Sigmoid colon (tissue), 7 donors: Measurements from ENCODE around the gene C12orf75. TPM values are rescaled to one million over a fixed set of nuclear protein-coding genes. Genes with fewer than 3 reads are reported as not detected.

Experiments used
- DNase-seq: peaks from one replicate; pipeline ENCODE4 v3.0.0-alpha.2; 2019
- H3K27ac ChIP-seq, 4 donors: fragments of 200-600 bp; sonication (generic); one replicate each; pipeline ENCODE4 v1.5.1; 2016 to 2019; ENCODE audit warnings: mild to moderate bottlenecking in 1 of 4
- H3K27me3 ChIP-seq, 3 donors: fragments of 200-600 bp; sonication (generic); one replicate each; pipeline ENCODE4 v1.5.1; 2019; ENCODE audit warnings: mild to moderate bottlenecking in 1 of 3
- H3K36me3 ChIP-seq, 4 donors: fragments of 200-600 bp; sonication (generic); one replicate each; pipeline ENCODE4 v1.5.1; 2016 to 2019
- H3K4me1 ChIP-seq, 4 donors: fragments of 200-600 bp; sonication (generic); one replicate each; pipeline ENCODE4 v1.5.1; 2017 to 2019
- H3K4me3 ChIP-seq, 4 donors: fragments of 200-600 bp; sonication (generic); one replicate each; pipeline ENCODE4 v1.5.1; 2017 to 2019; ENCODE audit warnings: mild to moderate bottlenecking in 2 of 4, moderate library complexity in 1 of 4
- H3K9me3 ChIP-seq, 4 donors: fragments of 200-600 bp in 3 of 4; sonication (generic) in 3 of 4; one replicate each; pipeline versions ENCODE4 v1.5.1 to v1.6.1; 2013 to 2019
- CTCF ChIP-seq, 4 experiments: fragments of 450-650 bp in 3 of 4; fragments of 200-600 bp in 1 of 4; IDR thresholded peaks; one replicate each; pipeline ENCODE4 v1.5.1; 2016 to 2019; ENCODE audit warnings: antibody characterized with exemption in 4 of 4, mild to moderate bottlenecking in 3 of 4, moderate library complexity in 2 of 4
- EP300 ChIP-seq, 4 donors: sonication (generic); formaldehyde crosslinking; IDR thresholded peaks; one replicate each; pipeline ENCODE4 v1.6.1; 2017; ENCODE audit warnings: antibody characterized with exemption in 4 of 4
- POLR2A ChIP-seq, 2 donors: fragments of 450-650 bp; IDR thresholded peaks; one replicate each; pipeline ENCODE4 v1.6.1; 2016; ENCODE audit warnings: antibody characterized with exemption in 2 of 2, mild to moderate bottlenecking in 2 of 2, moderate library complexity in 2 of 2
- POLR2AphosphoS5 ChIP-seq, 4 donors: sonication (generic); formaldehyde crosslinking; IDR thresholded peaks; one replicate each; pipeline ENCODE4 v1.6.1; 2017; ENCODE audit warnings: antibody characterized with exemption in 4 of 4
- WGBS, 2 donors: extraction: QIAGEN DNeasy Blood & Tissue Kit; methylation state at CpG; one replicate each; pipeline ENCODE4 v1.1.7; 2013; 5-methylcytosine and 5-hydroxymethylcytosine counted together
- intact Hi-C: fragments of 100-400 bp; cut with DNase I; formaldehyde crosslinking; loops from one replicate; pipeline ENCODE4 v1.15.1; 2023
- polyA plus RNA-seq, 3 donors: library from polyadenylated mRNA; stranded (reverse); fragments of 200-250 nt; gene quantifications; one replicate each; pipeline ENCODE4 v1.2.3, GENCODE V29; 2013
- total RNA-seq, 4 donors: library from RNA; depleted of rRNA; stranded (reverse); fragments of >200 nt; gene quantifications; one replicate each; pipeline ENCODE4 v1.1.0, GENCODE V29; 2016
- donor health status: healthy with polysubstance abuse.
- donor health status: Bipolar disorder and iron deficiency.
- donor health status: healthy.

Gene C12orf75
- total and polyA plus RNA-seq, 7 donors = 1.6 to 310 (median 4.4) TPM

GRCh38 chr12:105287408-105287807 lies 43.1 kb upstream of the C12orf75 start:
- no peak for TF ChIP-seq POLR2AphosphoS5 (IDR thresholded peaks at IDR 0.05)
- TF ChIP-seq EP300 (IDR thresholded peaks at IDR 0.05) = no peak
- no peak for TF ChIP-seq CTCF (IDR thresholded peaks at IDR 0.05)
- TF ChIP-seq POLR2A (IDR thresholded peaks at IDR 0.05) = no peak
- Histone ChIP-seq H3K27me3 (peaks cover 0 to 3% (median 0%) of the 10 kb centered on the region in 3 donors), H3K4me3 (no peak overlapping the region), H3K27ac (no peak overlapping the region), H3K9me3 (no peaks in the 10 kb centered on the region), H3K4me1 (no peaks in the 10 kb centered on the region), H3K36me3 (no peaks in the 10 kb centered on the region)
- intact Hi-C loops = no loop called here
- DNase-seq = no peak
- 78% methylated on average over 1 of the region's 1 CpG for WGBS, 2 donors

GRCh38 chr12:105288311-105288996 lies 42.0 kb upstream of the C12orf75 start:
- no peak for DNase-seq
- H3K9me3 ChIP-seq = no peaks in the 10 kb centered on the region
- H3K4me1 ChIP-seq = no peaks in the 10 kb centered on the region
- H3K27me3 ChIP-seq = peaks cover 0 to 3% (median 0%) of the 10 kb centered on the region in 3 donors
- no peak overlapping the region for H3K27ac ChIP-seq
- WGBS, 2 donors = 69 to 82% methylated on average over 3 of the region's 3 CpGs
- TF ChIP-seq POLR2AphosphoS5 (IDR thresholded peaks at IDR 0.05) = no peak
- TF ChIP-seq EP300 (IDR thresholded peaks at IDR 0.05) = no peak
- TF ChIP-seq CTCF (IDR thresholded peaks at IDR 0.05) = no peak
- no peak for TF ChIP-seq POLR2A (IDR thresholded peaks at IDR 0.05)
- no peak overlapping the region for H3K4me3 ChIP-seq
- no peaks in the 10 kb centered on the region for H3K36me3 ChIP-seq
- intact Hi-C loops = no loop called here

- H3K4me3 ChIP-seq = no peak overlapping the region
- peaks cover 0 to 3% (median 0%) of the 10 kb centered on the region in 3 donors for H3K27me3 ChIP-seq
- no peak for DNase-seq
- H3K9me3 ChIP-seq = no peaks in the 10 kb centered on the region
- 90 to 94% methylated on average over 6 of the region's 6 CpGs for WGBS, 2 donors
- no peaks in the 10 kb centered on the region for H3K36me3 ChIP-seq
- TF ChIP-seq EP300 (IDR thresholded peaks at IDR 0.05) (no peak), CTCF (IDR thresholded peaks at IDR 0.05) (no peak), POLR2AphosphoS5 (IDR thresholded peaks at IDR 0.05) (no peak), POLR2A (IDR thresholded peaks at IDR 0.05) (no peak)
- intact Hi-C loops = no loop called here
- H3K27ac ChIP-seq = no peak overlapping the region
- H3K4me1 ChIP-seq = no peaks in the 10 kb centered on the region
These were observed 41.2 kb upstream of the C12orf75 start for GRCh38 chr12:105289114-105289904.

- Histone ChIP-seq H3K27me3 (peaks cover 0 to 3% (median 0%) of the 10 kb centered on the region in 3 donors), H3K9me3 (no peaks in the 10 kb centered on the region), H3K27ac (no peak overlapping the region), H3K4me1 (no peaks in the 10 kb centered on the region), H3K4me3 (no peak overlapping the region), H3K36me3 (no peaks in the 10 kb centered on the region)
- intact Hi-C loops = no loop called here
- TF ChIP-seq CTCF (IDR thresholded peaks at IDR 0.05) (no peak), POLR2AphosphoS5 (IDR thresholded peaks at IDR 0.05) (no peak)
- no peak for DNase-seq
- WGBS, 2 donors = 94 to 95% methylated on average over 2 of the region's 2 CpGs
These were observed 39.0 kb upstream of the C12orf75 start for GRCh38 chr12:105291531-105291930.
